ENCODE results near the gene TEAD1.

The TEAD1 gene

GRCh38 chr11:12817681-12818332 is 143.6 kb downstream of the TEAD1 start:
- no peak for DNase-seq

GRCh38 chr11:12818333-12819015 is 144.3 kb downstream of the TEAD1 start:
- DNase-seq, result no peak

- no peak for DNase-seq
These were observed 148.3 kb downstream of the TEAD1 start for GRCh38 chr11:12822392-12823022.

GRCh38 chr11:12824281-12825041 is 150.2 kb downstream of the TEAD1 start:
- no peak for DNase-seq

- no peak for DNase-seq
These were observed 152.2 kb downstream of the TEAD1 start for GRCh38 chr11:12826441-12826840.

- no peak for DNase-seq
These were observed 153.1 kb downstream of the TEAD1 start for GRCh38 chr11:12827369-12827768.

- no peak for DNase-seq
These were observed 153.9 kb downstream of the TEAD1 start for GRCh38 chr11:12827929-12828812.

- no peak for DNase-seq
These were observed 154.9 kb downstream of the TEAD1 start for GRCh38 chr11:12829131-12829530.

GRCh38 chr11:12829540-12830314 is 155.5 kb downstream of the TEAD1 start:
- DNase-seq, result no peak

- no peak for DNase-seq
These were observed 157.4 kb downstream of the TEAD1 start for GRCh38 chr11:12831471-12832202.

GRCh38 chr11:12832480-12833224 is 158.4 kb downstream of the TEAD1 start:
- no peak for DNase-seq

- DNase-seq, result no peak
These were observed 159.9 kb downstream of the TEAD1 start for GRCh38 chr11:12834166-12834565.

GRCh38 chr11:12834630-12835029 is 160.4 kb downstream of the TEAD1 start:
- DNase-seq, result no peak

- no peak for DNase-seq
These were observed 161.1 kb downstream of the TEAD1 start for GRCh38 chr11:12835286-12835685.

- no peak for DNase-seq
These were observed 164.4 kb downstream of the TEAD1 start for GRCh38 chr11:12838463-12839123.

GRCh38 chr11:12840871-12841660 is 166.8 kb downstream of the TEAD1 start:
- no peak for DNase-seq

- DNase-seq, result no peak
These were observed 167.9 kb downstream of the TEAD1 start for GRCh38 chr11:12841946-12842630.

Data from GDM1 (cell line).